DOHH2 (cell line): ENCODE results near the gene WNT2B.
A peak's percentile ranks its signal among the peaks of the same experiment; 100 is the strongest.

Source experiments
- H3F3A ChIP-seq: fragments of 200-600 bp; sonication (generic), shearing (Covaris generic); 2 replicates; pipeline ENCODE4 v1.6.0; 2016; ENCODE audit warnings: antibody characterized with exemption, mild to moderate bottlenecking; ENCODE audit not compliant: control insufficient read depth, insufficient read depth
- H3K27ac ChIP-seq: fragments of 200-600 bp; sonication (generic); 2 replicates; pipeline ENCODE4 v1.5.1; 2014; ENCODE audit warnings: low read depth, mild to moderate bottlenecking, low read length, moderate library complexity
- H3K27me3 ChIP-seq: fragments of 200-600 bp; sonication (generic); 2 replicates; pipeline ENCODE4 v1.6.1; 2014; ENCODE audit warnings: mild to moderate bottlenecking, low read length, mixed read lengths; ENCODE audit not compliant: control insufficient read depth
- H3K36me3 ChIP-seq: fragments of 200-600 bp; sonication (generic); 2 replicates; pipeline ENCODE4 v1.6.1; 2014; ENCODE audit warnings: mild to moderate bottlenecking, low read length, moderate library complexity, mixed read lengths; ENCODE audit not compliant: control insufficient read depth
- H3K4me1 ChIP-seq: fragments of 200-600 bp; sonication (generic); 2 replicates; pipeline ENCODE4 v1.6.1; 2014; ENCODE audit warnings: mild to moderate bottlenecking, low read length, mixed read lengths; ENCODE audit not compliant: control insufficient read depth
- H3K4me2 ChIP-seq: fragments of 200-600 bp; sonication (generic); 2 replicates; pipeline ENCODE4 v1.6.0; 2014; ENCODE audit warnings: mild to moderate bottlenecking, low read length, moderate library complexity
- H3K4me3 ChIP-seq: fragments of 200-600 bp; sonication (generic); 2 replicates; pipeline ENCODE4 v1.5.1; 2014; ENCODE audit warnings: mild to moderate bottlenecking, low read length, mixed read lengths
- H3K79me2 ChIP-seq: fragments of 200-600 bp; sonication (generic); 2 replicates; pipeline ENCODE4 v1.6.1; 2014; ENCODE audit warnings: mild to moderate bottlenecking, low read length, mixed read lengths; ENCODE audit not compliant: control insufficient read depth
- H3K9me2 ChIP-seq: fragments of 200-600 bp; sonication (generic); replicated peaks from 2 replicates; pipeline ENCODE4 v1.6.1; 2014; ENCODE audit warnings: mild to moderate bottlenecking, low read length, mixed read lengths; ENCODE audit not compliant: control insufficient read depth
- H3K9me3 ChIP-seq: fragments of 200-600 bp; sonication (generic); 2 replicates; pipeline ENCODE4 v1.6.1; 2014; ENCODE audit warnings: antibody characterized with exemption, low read length, mixed read lengths; ENCODE audit not compliant: control insufficient read depth, insufficient read depth
- H4K20me1 ChIP-seq: fragments of 200-600 bp; sonication (generic); 2 replicates; pipeline ENCODE4 v1.6.0; 2014; ENCODE audit warnings: low read depth, mild to moderate bottlenecking, antibody characterized with exemption, low read length, moderate library complexity; ENCODE audit not compliant: control insufficient read depth, insufficient read depth
- CTCF ChIP-seq: fragments of 200-600 bp; sonication (generic); IDR thresholded peaks from one replicate; pipeline ENCODE4 v1.5.1; 2014; ENCODE audit warnings: antibody characterized with exemption, mild to moderate bottlenecking, low read depth, low read length; ENCODE audit not compliant: poor library complexity, severe bottlenecking
- EZH2phosphoT487 ChIP-seq: fragments of 200-600 bp; sonication (generic); IDR thresholded peaks from 2 replicates; pipeline ENCODE4 v1.6.1; 2017; ENCODE audit warnings: borderline replicate concordance, mild to moderate bottlenecking, antibody characterized with exemption, low read length, moderate library complexity, mixed read lengths

Gene WNT2B

GRCh38 chr1:112504661-112505399, 3.9 kb upstream of the WNT2B start:
- peak overlapping the region; percentile 48 for H3K4me3 ChIP-seq
- H3K36me3 ChIP-seq: no peaks in the 10 kb centered on the region
- H3K9me2 ChIP-seq: no peaks in the 10 kb centered on the region
- H3K9me3 ChIP-seq: no peaks in the 10 kb centered on the region
- peaks cover 76% of the 10 kb centered on the region for H3K4me1 ChIP-seq
- H3F3A ChIP-seq: peaks cover 18% of the 10 kb centered on the region
- no peaks in the 10 kb centered on the region for H4K20me1 ChIP-seq
- no peaks in the 10 kb centered on the region for H3K79me2 ChIP-seq
- H3K27me3 ChIP-seq: peaks cover 49% of the 10 kb centered on the region
- H3K27ac ChIP-seq: peak overlapping the region; percentile 58
- H3K4me2 ChIP-seq: peak overlapping the region; percentile 69
- no peak for TF ChIP-seq CTCF
- TF ChIP-seq EZH2phosphoT487: no peak

GRCh38 chr1:112505400-112505785, 3.4 kb upstream of the WNT2B start:
- TF ChIP-seq EZH2phosphoT487 (no peak), CTCF (no peak)
- Histone ChIP-seq H4K20me1 (no peaks in the 10 kb centered on the region), H3K27ac (peak overlapping the region; percentile 58), H3K36me3 (no peaks in the 10 kb centered on the region), H3K4me1 (peaks cover 76% of the 10 kb centered on the region), H3K4me2 (peak overlapping the region; percentile 69), H3K27me3 (peaks cover 47% of the 10 kb centered on the region), H3K4me3 (peak overlapping the region; percentile 48), H3K9me3 (no peaks in the 10 kb centered on the region), H3K79me2 (no peaks in the 10 kb centered on the region), H3F3A (peaks cover 18% of the 10 kb centered on the region), H3K9me2 (no peaks in the 10 kb centered on the region)

- Histone ChIP-seq H3K4me3 (peak overlapping the region; percentile 48), H3K9me3 (no peaks in the 10 kb centered on the region), H3F3A (peaks cover 18% of the 10 kb centered on the region), H3K36me3 (no peaks in the 10 kb centered on the region), H3K4me2 (peak overlapping the region; percentile 69), H3K9me2 (no peaks in the 10 kb centered on the region), H3K27ac (peak overlapping the region; percentile 58), H3K79me2 (no peaks in the 10 kb centered on the region), H4K20me1 (no peaks in the 10 kb centered on the region), H3K4me1 (peaks cover 76% of the 10 kb centered on the region), H3K27me3 (peaks cover 47% of the 10 kb centered on the region)
- TF ChIP-seq CTCF (no peak), EZH2phosphoT487 (no peak)
These were observed 2.9 kb upstream of the WNT2B start for GRCh38 chr1:112505878-112506277.
